Esophagus (tissue), 2 donors: ENCODE data around the gene LYPD6. TPM values are rescaled to one million over a fixed set of nuclear protein-coding genes. Genes with fewer than 3 reads are reported as not detected.

Experiments
- H3K27ac ChIP-seq, 2 donors: one replicate each; pipeline ENCODE4 v1.5.1; 2013; ENCODE audit warnings: low read depth in 2 of 2, mild to moderate bottlenecking in 2 of 2, inconsistent platforms in 1 of 2, low read length in 1 of 2, moderate library complexity in 1 of 2
- H3K27me3 ChIP-seq, 2 donors: one replicate each; pipeline ENCODE4 v1.6.1; 2013; ENCODE audit warnings: low read length in 2 of 2, control low read depth in 1 of 2, mild to moderate bottlenecking in 1 of 2; ENCODE audit not compliant: insufficient read depth in 2 of 2, control insufficient read depth in 1 of 2
- H3K36me3 ChIP-seq, 2 donors: one replicate each; pipeline ENCODE4 v1.6.1; 2013; ENCODE audit warnings: low read length in 1 of 2; ENCODE audit not compliant: control insufficient read depth in 2 of 2, insufficient read depth in 2 of 2
- H3K4me1 ChIP-seq, 2 donors: one replicate each; pipeline ENCODE4 v1.6.1; 2013; ENCODE audit warnings: low read length in 1 of 2; ENCODE audit not compliant: control insufficient read depth in 2 of 2, insufficient read depth in 2 of 2
- H3K4me3 ChIP-seq, 2 donors: one replicate each; pipeline ENCODE4 v1.5.1; 2013; ENCODE audit warnings: low read length in 2 of 2, mild to moderate bottlenecking in 2 of 2, low read depth in 1 of 2, moderate library complexity in 1 of 2
- H3K9me3 ChIP-seq, 2 donors: one replicate each; pipeline ENCODE4 v1.6.1; 2013; ENCODE audit warnings: mild to moderate bottlenecking in 2 of 2, low read depth in 1 of 2, low read length in 1 of 2, moderate library complexity in 1 of 2; ENCODE audit not compliant: control insufficient read depth in 2 of 2, insufficient read depth in 1 of 2
- WGBS, 2 donors: extraction: QIAGEN DNeasy Blood & Tissue Kit; methylation state at CpG; one replicate each; pipeline ENCODE4 v1.1.7; 2013; 5-methylcytosine and 5-hydroxymethylcytosine counted together
- polyA plus RNA-seq, 2 donors: library from polyadenylated mRNA; stranded (reverse); fragments of 200-250 nt; gene quantifications; one replicate each; pipeline ENCODE4 v1.2.3, GENCODE V29; 2013
- donor health status: healthy with polysubstance abuse.
- donor health status: Bipolar disorder and iron deficiency.

LYPD6 gene
- polyA plus RNA-seq, 2 donors, result 0.41 to 0.51 TPM

- Histone ChIP-seq H3K27ac (no peak overlapping the region), H3K9me3 (no peaks in the 10 kb centered on the region)
- 63 to 74% methylated on average over 2 of the region's 2 CpGs for WGBS, 2 donors
These were observed 57.9 kb downstream of the LYPD6 start for GRCh38 chr2:149388120-149388816.

GRCh38 chr2:149389506-149390167, 59.2 kb downstream of the LYPD6 start:
- no peaks in the 10 kb centered on the region for H3K27me3 ChIP-seq
- H3K4me1 ChIP-seq, result no peaks in the 10 kb centered on the region
- WGBS, 2 donors, result 78 to 81% methylated on average over 6 of the region's 6 CpGs

More at GRCh38 chr2:149388120-149388816, 57.9 kb downstream of the LYPD6 start:
- Histone ChIP-seq H3K36me3 (no peaks in the 10 kb centered on the region), H3K27me3 (no peaks in the 10 kb centered on the region), H3K4me3 (no peak overlapping the region), H3K4me1 (no peaks in the 10 kb centered on the region)

GRCh38 chr2:149393614-149394013, 63.2 kb downstream of the LYPD6 start:
- Histone ChIP-seq H3K27ac (no peak overlapping the region), H3K27me3 (no peaks in the 10 kb centered on the region), H3K4me3 (no peak overlapping the region), H3K36me3 (no peaks in the 10 kb centered on the region), H3K9me3 (no peaks in the 10 kb centered on the region), H3K4me1 (no peaks in the 10 kb centered on the region)
- WGBS, 2 donors, result 86% methylated on average over 4 of the region's 4 CpGs

More at GRCh38 chr2:149389506-149390167, 59.2 kb downstream of the LYPD6 start:
- no peaks in the 10 kb centered on the region for H3K36me3 ChIP-seq
- H3K27ac ChIP-seq, result no peak overlapping the region
- H3K9me3 ChIP-seq, result no peaks in the 10 kb centered on the region
- H3K4me3 ChIP-seq, result no peak overlapping the region

DNA sequence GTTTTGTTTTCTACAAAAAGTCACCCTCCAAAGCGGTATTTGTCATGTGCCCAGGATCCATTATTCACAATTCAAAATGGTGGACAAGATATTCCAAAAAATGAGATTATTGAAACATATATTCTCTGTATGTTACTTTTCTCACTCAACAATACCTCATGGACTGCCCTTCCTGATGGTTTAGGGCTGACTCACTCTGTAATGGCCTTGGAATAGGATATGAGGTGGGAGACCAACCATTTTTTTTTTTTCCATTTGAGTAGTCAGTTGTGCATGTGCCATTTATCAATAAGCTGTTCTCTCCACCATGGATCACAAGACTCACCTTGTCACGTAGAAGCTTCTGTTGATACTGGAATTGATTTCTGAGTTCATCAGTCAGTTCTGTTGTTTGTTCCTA, 64.5 kb downstream of the LYPD6 start:
- Histone ChIP-seq H3K27me3 (no peaks in the 10 kb centered on the region), H3K27ac (no peak overlapping the region), H3K36me3 (no peaks in the 10 kb centered on the region), H3K4me3 (no peak overlapping the region), H3K9me3 (no peaks in the 10 kb centered on the region), H3K4me1 (no peaks in the 10 kb centered on the region)
- 92 to 93% methylated on average over 2 of the region's 2 CpGs for WGBS, 2 donors

- Histone ChIP-seq H3K4me3 (no peak overlapping the region), H3K27ac (no peak overlapping the region), H3K36me3 (no peaks in the 10 kb centered on the region), H3K27me3 (no peaks in the 10 kb centered on the region), H3K4me1 (no peaks in the 10 kb centered on the region), H3K9me3 (no peaks in the 10 kb centered on the region)
- WGBS, 2 donors, result 56 to 60% methylated on average over 13 of the region's 13 CpGs
These were observed 69.7 kb downstream of the LYPD6 start for GRCh38 chr2:149399934-149400615.

GRCh38 chr2:149400997-149401396, 70.6 kb downstream of the LYPD6 start:
- Histone ChIP-seq H3K27me3 (no peaks in the 10 kb centered on the region), H3K36me3 (no peaks in the 10 kb centered on the region), H3K9me3 (no peaks in the 10 kb centered on the region), H3K4me3 (no peak overlapping the region), H3K27ac (no peak overlapping the region), H3K4me1 (no peaks in the 10 kb centered on the region)
- 98 to 100% methylated on average over 2 of the region's 2 CpGs for WGBS, 2 donors

- H3K36me3 ChIP-seq, result no peaks in the 10 kb centered on the region
- H3K4me1 ChIP-seq, result no peaks in the 10 kb centered on the region
- H3K4me3 ChIP-seq, result no peak overlapping the region
- 86 to 87% methylated on average over 3 of the region's 3 CpGs for WGBS, 2 donors
- no peak overlapping the region for H3K27ac ChIP-seq
- H3K27me3 ChIP-seq, result no peaks in the 10 kb centered on the region
- no peaks in the 10 kb centered on the region for H3K9me3 ChIP-seq
These were observed 79.1 kb downstream of the LYPD6 start for GRCh38 chr2:149409506-149409905.

DNA sequence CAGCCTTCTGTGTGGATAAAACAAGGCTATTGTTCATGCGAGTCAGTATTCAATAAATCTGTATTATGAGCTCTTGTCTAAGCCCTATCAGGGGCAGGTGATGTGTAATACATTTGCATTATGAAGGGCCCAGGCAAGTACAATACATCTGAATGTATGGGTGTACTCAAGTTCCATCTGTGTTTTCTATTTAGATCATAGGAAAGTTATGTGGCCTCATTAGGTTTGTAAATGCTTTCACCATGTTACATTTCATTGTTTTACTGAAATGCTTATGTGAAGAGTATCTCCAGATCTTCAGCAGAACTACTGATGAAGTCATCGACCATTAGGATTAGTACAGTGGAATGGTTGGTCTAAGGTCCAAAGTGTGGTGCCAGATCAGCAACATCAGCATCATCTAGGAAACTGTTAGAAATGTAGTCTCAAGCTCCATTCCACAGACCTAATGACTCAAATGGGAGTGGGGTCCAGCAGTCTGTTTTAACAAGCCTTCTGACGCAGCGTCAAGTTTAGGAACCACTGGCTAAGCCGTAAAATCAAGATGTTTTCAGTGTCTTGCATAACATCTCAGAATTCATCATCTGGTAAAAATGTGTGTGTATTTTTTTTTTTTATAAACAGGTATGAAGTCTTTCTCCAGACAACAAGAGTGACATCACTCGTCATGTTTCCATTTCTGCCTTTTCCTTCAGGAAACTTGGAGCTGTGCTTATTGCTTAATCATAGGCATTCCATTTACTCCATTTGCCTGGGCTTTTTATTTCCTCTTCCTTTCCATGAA, 80.5 kb downstream of the LYPD6 start:
- no peaks in the 10 kb centered on the region for H3K36me3 ChIP-seq
- no peak overlapping the region for H3K27ac ChIP-seq
- 83 to 89% methylated on average over 6 of the region's 6 CpGs for WGBS, 2 donors
- no peaks in the 10 kb centered on the region for H3K27me3 ChIP-seq
- H3K4me1 ChIP-seq, result no peaks in the 10 kb centered on the region
- H3K4me3 ChIP-seq, result no peak overlapping the region
- H3K9me3 ChIP-seq, result no peaks in the 10 kb centered on the region

- Histone ChIP-seq H3K9me3 (no peaks in the 10 kb centered on the region), H3K4me1 (no peaks in the 10 kb centered on the region), H3K27ac (no peak overlapping the region), H3K27me3 (no peaks in the 10 kb centered on the region), H3K36me3 (no peaks in the 10 kb centered on the region), H3K4me3 (no peak overlapping the region)
- WGBS, 2 donors, result 92 to 97% methylated on average over 2 of the region's 2 CpGs
These were observed 83.1 kb downstream of the LYPD6 start for GRCh38 chr2:149413487-149413886.
